Trophoblast cell (in vitro differentiated cells and primary cell): ENCODE data around the gene KIF21B.
"Not testable (repeated sequence)": the region's sequence is repeated elsewhere in the genome, so short reads cannot be mapped to it uniquely, and the experiment has no call there.

ENCODE experiments used
- DNase-seq, 2 donors: peaks; one replicate each; pipeline ENCODE4 v3.0.0-alpha.2; 2016
- H2AFZ ChIP-seq: 2 replicates; pipeline ENCODE4 v1.6.1; 2013; ENCODE audit warnings: low read length, moderate library complexity, mild to moderate bottlenecking; ENCODE audit not compliant: insufficient read depth, poor library complexity
- H2AK5ac ChIP-seq: 2 replicates; pipeline ENCODE4 v1.6.1; 2013; ENCODE audit warnings: mild to moderate bottlenecking, low read length
- H2BK120ac ChIP-seq: 2 replicates; pipeline ENCODE4 v1.6.1; 2013; ENCODE audit warnings: low read length, mild to moderate bottlenecking, moderate library complexity; ENCODE audit not compliant: insufficient read depth, poor library complexity
- H2BK12ac ChIP-seq: 2 replicates; pipeline ENCODE4 v1.6.1; 2013; ENCODE audit warnings: mild to moderate bottlenecking, low read length, moderate library complexity
- H2BK5ac ChIP-seq: 2 replicates; pipeline ENCODE4 v1.6.1; 2013; ENCODE audit warnings: low read length, low read depth, moderate library complexity, mild to moderate bottlenecking; ENCODE audit not compliant: poor library complexity
- H3K14ac ChIP-seq: 2 replicates; pipeline ENCODE4 v1.6.1; 2013; ENCODE audit warnings: mild to moderate bottlenecking, low read length
- H3K18ac ChIP-seq: 2 replicates; pipeline ENCODE4 v1.6.1; 2013; ENCODE audit warnings: mild to moderate bottlenecking, low read length
- H3K23ac ChIP-seq: 2 replicates; pipeline ENCODE4 v1.6.1; 2013; ENCODE audit warnings: low read length
- H3K27ac ChIP-seq: 2 replicates; pipeline ENCODE4 v1.5.1; 2013; ENCODE audit warnings: low read depth, mild to moderate bottlenecking, inconsistent platforms, low read length, moderate library complexity
- H3K27me3 ChIP-seq: 2 replicates; pipeline ENCODE4 v1.6.1; 2013; ENCODE audit warnings: inconsistent platforms, mild to moderate bottlenecking, low read length, moderate library complexity; ENCODE audit not compliant: insufficient read depth
- H3K36me3 ChIP-seq, 2 experiments: 1 replicate in 1 of 2; 2 replicates in 1 of 2; pipeline ENCODE4 v1.6.1; 2013; ENCODE audit warnings: low read length in 2 of 2, mild to moderate bottlenecking in 2 of 2, moderate library complexity in 1 of 2; ENCODE audit not compliant: insufficient read depth in 2 of 2, control insufficient read depth in 1 of 2
- H3K4ac ChIP-seq: 2 replicates; pipeline ENCODE4 v1.6.1; 2013; ENCODE audit warnings: low read depth, mild to moderate bottlenecking, low read length, moderate library complexity
- H3K4me1 ChIP-seq, 2 experiments: 1 replicate in 1 of 2; 2 replicates in 1 of 2; pipeline ENCODE4 v1.6.1; 2013; ENCODE audit warnings: low read length in 2 of 2, mild to moderate bottlenecking in 2 of 2, moderate library complexity in 1 of 2; ENCODE audit not compliant: insufficient read depth in 2 of 2, control insufficient read depth in 1 of 2
- H3K4me2 ChIP-seq: 2 replicates; pipeline ENCODE4 v1.6.1; 2013; ENCODE audit warnings: inconsistent platforms, mild to moderate bottlenecking, low read length, moderate library complexity
- H3K4me3 ChIP-seq: 2 replicates; pipeline ENCODE4 v1.5.1; 2013; ENCODE audit warnings: mild to moderate bottlenecking, low read depth, low read length, inconsistent platforms
- H3K79me1 ChIP-seq: one replicate; pipeline ENCODE4 v1.6.1; 2013; ENCODE audit warnings: low read length
- H3K79me2 ChIP-seq: 2 replicates; pipeline ENCODE4 v1.6.1; 2013; ENCODE audit warnings: low read length, mild to moderate bottlenecking; ENCODE audit not compliant: control insufficient read depth, insufficient read depth, poor library complexity
- H3K9ac ChIP-seq: 2 replicates; pipeline ENCODE4 v1.6.1; 2013; ENCODE audit warnings: mild to moderate bottlenecking, low read length
- H3K9me3 ChIP-seq: 2 replicates; pipeline ENCODE4 v1.6.1; 2013; ENCODE audit warnings: low read depth, mild to moderate bottlenecking, control low read depth, inconsistent platforms, low read length; ENCODE audit not compliant: insufficient read depth
- H4K12ac ChIP-seq: 2 replicates; pipeline ENCODE4 v1.6.1; 2013; ENCODE audit warnings: low read depth, mild to moderate bottlenecking, low read length, moderate library complexity
- H4K8ac ChIP-seq: 2 replicates; pipeline ENCODE4 v1.6.1; 2013; ENCODE audit warnings: low read depth, mild to moderate bottlenecking, low read length, moderate library complexity
- H4K91ac ChIP-seq: one replicate; pipeline ENCODE4 v1.6.1; 2013; ENCODE audit warnings: low read depth, mild to moderate bottlenecking, low read length, moderate library complexity
- WGBS: extraction: QIAGEN DNeasy Blood & Tissue Kit; methylation state at CpG from one replicate; pipeline ENCODE4 v1.1.7; 2013; ENCODE audit warnings: missing lambda C conversion rate; ENCODE audit not compliant: insufficient read length, insufficient coverage; ENCODE audit errors: extremely low coverage; 5-methylcytosine and 5-hydroxymethylcytosine counted together

The KIF21B gene

GRCh38 chr1:200967693-200968468 lies 55.6 kb downstream of the KIF21B start:
- no peak overlapping the region for H3K23ac ChIP-seq
- H3K4me1 ChIP-seq = peaks cover 0 to under 1% of the 10 kb centered on the region in 2 experiments
- no peak overlapping the region for H2BK120ac ChIP-seq
- H3K14ac ChIP-seq = no peak overlapping the region
- no peak overlapping the region for H3K4me3 ChIP-seq
- H3K18ac ChIP-seq = no peak overlapping the region
- H4K12ac ChIP-seq = no peak overlapping the region
- H3K4ac ChIP-seq = no peak overlapping the region
- H2BK5ac ChIP-seq = no peak overlapping the region
- H2AK5ac ChIP-seq = no peak overlapping the region
- no CpG with 5 or more reads among the region's 11 CpGs for WGBS
- no peak overlapping the region for H2AFZ ChIP-seq
- DNase-seq = no peak
- H3K27ac ChIP-seq = no peak overlapping the region
- no peaks in the 10 kb centered on the region for H3K79me2 ChIP-seq
- no peak overlapping the region for H3K4me2 ChIP-seq
- H3K9me3 ChIP-seq = no peaks in the 10 kb centered on the region
- no peak overlapping the region for H4K91ac ChIP-seq
- no peak overlapping the region for H2BK12ac ChIP-seq
- no peaks in the 10 kb centered on the region for H3K27me3 ChIP-seq
- H4K8ac ChIP-seq = no peak overlapping the region
- peaks cover 2% of the 10 kb centered on the region for H3K79me1 ChIP-seq
- H3K36me3 ChIP-seq = no peaks in the 10 kb centered on the region
- H3K9ac ChIP-seq = no peak overlapping the region

GRCh38 chr1:200966934-200967333 lies 56.6 kb downstream of the KIF21B start:
- H3K36me3 ChIP-seq = no peaks in the 10 kb centered on the region
- H4K12ac ChIP-seq = no peak overlapping the region
- WGBS = no CpG with 5 or more reads among the region's 2 CpGs
- H3K18ac ChIP-seq = no peak overlapping the region
- no peaks in the 10 kb centered on the region for H3K9me3 ChIP-seq
- no peak overlapping the region for H2AFZ ChIP-seq
- H3K27ac ChIP-seq = no peak overlapping the region
- no peak overlapping the region for H3K4me2 ChIP-seq
- H3K79me1 ChIP-seq = peaks cover 2% of the 10 kb centered on the region
- no peak overlapping the region for H3K14ac ChIP-seq
- H2BK5ac ChIP-seq = no peak overlapping the region
- H3K4me3 ChIP-seq = no peak overlapping the region
- H2BK12ac ChIP-seq = no peak overlapping the region
- no peak overlapping the region for H4K91ac ChIP-seq
- peaks cover 0 to 5% of the 10 kb centered on the region in 2 experiments for H3K4me1 ChIP-seq
- H3K9ac ChIP-seq = no peak overlapping the region
- no peak overlapping the region for H2BK120ac ChIP-seq
- no peaks in the 10 kb centered on the region for H3K79me2 ChIP-seq
- H4K8ac ChIP-seq = no peak overlapping the region
- no peaks in the 10 kb centered on the region for H3K27me3 ChIP-seq
- H2AK5ac ChIP-seq = no peak overlapping the region
- no peak overlapping the region for H3K23ac ChIP-seq
- no peak for DNase-seq
- H3K4ac ChIP-seq = no peak overlapping the region

DNA sequence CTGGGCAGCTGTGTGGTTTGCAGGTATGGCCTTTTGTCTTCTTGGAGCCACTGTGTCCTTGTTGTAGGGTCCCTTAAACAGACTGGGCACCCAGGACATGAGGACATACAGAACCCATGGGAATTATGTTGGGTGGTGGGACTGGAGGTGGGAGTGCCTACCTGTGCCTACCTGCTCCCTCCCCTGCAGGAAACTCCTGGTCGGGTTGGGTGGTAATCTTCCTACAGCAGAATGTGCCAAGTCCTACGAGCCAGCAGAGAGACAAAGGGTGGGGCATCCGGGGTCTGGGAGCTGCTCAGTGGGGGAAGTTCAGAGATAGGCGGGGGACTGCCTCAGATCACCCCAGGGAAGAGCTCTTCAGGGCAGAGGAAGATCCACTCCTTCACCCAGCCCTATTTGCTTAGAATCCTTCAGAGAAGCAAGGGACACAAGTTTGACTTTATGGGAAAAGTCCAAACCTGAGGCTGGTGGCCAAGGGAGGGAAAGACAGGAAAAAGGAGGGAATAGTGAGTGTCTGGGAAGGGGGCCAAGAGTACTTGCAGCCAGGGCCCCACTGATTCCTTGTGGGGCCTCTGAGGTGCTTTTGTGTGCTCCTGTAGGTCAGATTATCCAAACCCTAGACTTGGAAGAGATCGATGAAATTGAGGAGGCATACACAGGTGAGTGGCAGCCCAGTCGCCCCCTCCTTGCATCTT lies 58.3 kb downstream of the KIF21B start:
- Histone ChIP-seq H3K27ac (no peak overlapping the region), H4K8ac (no peak overlapping the region), H2AFZ (no peak overlapping the region), H3K4me1 (peaks cover 0 to 5% of the 10 kb centered on the region in 2 experiments), H3K23ac (no peak overlapping the region), H2BK5ac (no peak overlapping the region), H3K36me3 (no peaks in the 10 kb centered on the region), H2BK120ac (no peak overlapping the region), H3K18ac (no peak overlapping the region), H3K79me2 (no peaks in the 10 kb centered on the region), H4K91ac (no peak overlapping the region), H2BK12ac (no peak overlapping the region), H3K27me3 (no peaks in the 10 kb centered on the region), H3K4ac (no peak overlapping the region), H3K14ac (no peak overlapping the region), H3K4me3 (peak overlapping the region; percentile 6), H2AK5ac (no peak overlapping the region), H3K9me3 (no peaks in the 10 kb centered on the region), H3K79me1 (no peaks in the 10 kb centered on the region), H3K9ac (no peak overlapping the region), H3K4me2 (no peak overlapping the region), H4K12ac (no peak overlapping the region)
- WGBS = no CpG with 5 or more reads among the region's 6 CpGs
- DNase-seq = no peak

GRCh38 chr1:200963888-200964287 lies 59.6 kb downstream of the KIF21B start:
- not testable (repeated sequence) for H2BK12ac ChIP-seq, H3K4me2 ChIP-seq, H2AFZ ChIP-seq, H3K18ac ChIP-seq, H4K91ac ChIP-seq, H3K4me1 ChIP-seq, H3K27me3 ChIP-seq, H4K12ac ChIP-seq, H3K23ac ChIP-seq, H2BK120ac ChIP-seq, H2AK5ac ChIP-seq, H3K27ac ChIP-seq, H3K14ac ChIP-seq, H3K79me1 ChIP-seq, H3K79me2 ChIP-seq, H2BK5ac ChIP-seq, H3K9me3 ChIP-seq, DNase-seq, H3K36me3 ChIP-seq, H3K4ac ChIP-seq, H4K8ac ChIP-seq, H3K9ac ChIP-seq, H3K4me3 ChIP-seq
- WGBS = no CpG with 5 or more reads among the region's 11 CpGs
